IPS-NIHi7 (cell line): ENCODE measurements around the gene RSL24D1.
"Not testable (repeated sequence)": the region's sequence is repeated elsewhere in the genome, so short reads cannot be mapped to it uniquely, and the experiment has no call there.

Source experiments
- DNase-seq: peaks from one replicate; pipeline ENCODE4 v3.0.0; 2012; ENCODE audit warnings: mixed read lengths; ENCODE audit errors: extremely low spot score

Gene RSL24D1

GRCh38 chr15:55204464-55204863, 7.7 kb upstream of the RSL24D1 start:
- no peak for DNase-seq

GRCh38 chr15:55202206-55202605, 5.5 kb upstream of the RSL24D1 start:
- DNase-seq = no peak

- DNase-seq = no peak
Observed at GRCh38 chr15:55198706-55199105, 2.0 kb upstream of the RSL24D1 start.

DNA sequence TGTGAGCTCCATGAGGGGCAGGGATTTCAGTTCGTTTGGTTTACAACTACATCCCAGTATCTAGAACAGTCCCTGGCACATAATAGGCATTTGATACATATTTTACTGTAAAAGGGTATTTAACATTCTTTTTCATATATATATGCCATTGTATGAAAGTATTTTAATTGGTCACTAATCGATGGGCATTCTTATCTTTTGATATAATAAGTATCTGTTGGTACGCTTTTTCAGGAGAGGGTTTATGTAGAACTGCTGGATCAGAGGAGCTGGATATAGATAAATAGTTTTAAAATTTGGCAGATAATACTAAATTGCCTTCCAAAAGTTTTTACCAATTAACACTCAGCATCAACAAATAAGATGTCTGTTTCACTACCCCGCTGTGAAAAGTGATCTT, 978 bp upstream of the RSL24D1 start:
- DNase-seq = no peak

- DNase-seq = no peak
Observed at GRCh38 chr15:55197362-55197705, 593 bp upstream of the RSL24D1 start.

DNA sequence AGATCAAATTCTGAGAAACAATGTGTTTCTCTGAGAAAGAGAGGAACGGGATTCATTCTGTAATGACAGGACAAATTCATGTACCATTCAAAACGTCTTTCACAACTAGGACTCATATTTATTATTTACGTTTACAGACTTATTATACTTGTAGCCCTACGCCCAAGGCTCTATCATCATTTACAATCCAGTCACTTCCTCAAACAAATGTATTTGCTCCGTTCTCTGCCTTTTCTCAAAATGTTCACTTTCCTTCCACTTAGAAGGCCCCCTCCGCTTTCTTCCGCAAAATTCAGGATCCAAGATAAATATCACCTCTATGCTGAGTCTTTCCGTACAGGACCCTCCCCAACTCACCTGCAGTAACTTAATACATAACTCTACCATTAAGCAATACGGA, 745 bp downstream of the RSL24D1 start:
- no peak for DNase-seq

DNA sequence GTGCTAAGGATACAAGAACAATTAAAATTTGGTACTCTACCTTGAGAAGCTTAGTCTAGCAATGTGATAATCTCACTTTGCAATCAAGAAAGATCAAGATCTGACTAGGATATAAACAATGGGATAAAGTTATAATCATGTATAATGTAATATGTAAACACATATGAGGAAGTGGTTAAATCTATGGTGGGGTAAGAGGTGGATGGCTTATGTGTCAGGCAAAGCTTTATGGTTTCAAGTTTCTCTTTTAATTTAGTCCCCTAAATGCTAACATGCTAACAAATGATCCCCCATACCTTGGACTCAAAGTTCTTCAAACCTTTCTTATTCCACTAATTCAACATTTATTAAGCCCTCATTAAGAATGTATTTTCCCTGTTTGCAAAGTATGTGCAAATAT, 2.5 kb downstream of the RSL24D1 start:
- no peak for DNase-seq

DNA sequence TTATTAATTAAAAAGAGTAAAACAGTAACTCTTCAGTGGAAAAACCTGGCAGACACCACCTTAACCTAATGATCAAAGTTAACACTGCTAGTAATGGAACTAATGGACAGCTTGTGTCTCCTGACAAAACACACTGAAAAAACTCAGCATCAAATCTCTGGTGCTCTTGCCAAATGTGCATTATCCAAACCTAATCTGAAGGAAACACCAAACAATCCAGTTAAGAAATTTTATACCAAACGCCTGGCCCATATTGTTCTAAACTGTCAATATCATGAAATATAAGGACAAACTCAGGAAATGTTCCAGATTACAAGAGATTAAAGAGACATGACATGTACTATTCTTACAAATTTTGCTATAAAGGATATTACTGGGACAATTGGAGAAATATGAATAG, 10.4 kb downstream of the RSL24D1 start:
- no peak for DNase-seq

DNA sequence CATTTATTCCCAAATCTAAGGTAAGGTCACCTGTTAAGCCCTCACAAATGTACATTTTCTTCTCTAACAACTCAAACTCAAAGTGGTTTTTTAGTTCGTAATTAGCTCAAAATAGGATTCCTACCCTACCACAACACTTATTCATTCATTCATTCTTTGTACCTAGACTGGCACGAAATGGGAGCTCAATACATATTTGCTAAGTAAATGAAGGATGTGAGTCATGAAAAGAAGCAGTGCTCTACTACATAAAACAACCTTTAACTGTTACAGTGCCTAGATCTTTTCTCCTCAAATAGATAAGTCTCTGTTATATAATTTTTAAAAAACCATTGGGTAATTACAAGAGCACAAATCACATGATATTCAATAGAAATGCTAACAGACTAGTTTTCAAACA, 13.1 kb downstream of the RSL24D1 start:
- no peak for DNase-seq

DNA sequence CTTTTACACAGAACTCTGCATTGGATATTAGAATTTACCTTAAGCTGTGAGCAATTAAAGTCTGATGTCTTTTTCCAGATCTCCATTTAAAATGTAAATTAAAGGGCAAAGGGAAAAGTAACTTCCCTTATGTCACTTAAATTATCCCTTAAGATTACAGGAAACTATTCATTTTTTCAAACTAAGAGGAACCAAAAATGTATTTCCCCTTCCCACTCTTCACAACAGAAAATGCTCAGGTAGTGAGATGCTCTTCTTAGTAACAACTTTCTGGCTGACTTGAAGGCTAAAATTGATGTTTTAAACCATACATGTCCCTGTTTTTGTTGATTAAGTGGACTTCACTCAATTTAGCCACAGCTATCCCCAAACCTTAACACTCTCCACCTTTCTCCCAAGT, 17.6 kb downstream of the RSL24D1 start:
- DNase-seq = no peak

GRCh38 chr15:55170361-55170760, 26.4 kb downstream of the RSL24D1 start:
- no peak for DNase-seq

GRCh38 chr15:55168350-55168974, 28.3 kb downstream of the RSL24D1 start:
- peak; percentile 91 for DNase-seq

DNA sequence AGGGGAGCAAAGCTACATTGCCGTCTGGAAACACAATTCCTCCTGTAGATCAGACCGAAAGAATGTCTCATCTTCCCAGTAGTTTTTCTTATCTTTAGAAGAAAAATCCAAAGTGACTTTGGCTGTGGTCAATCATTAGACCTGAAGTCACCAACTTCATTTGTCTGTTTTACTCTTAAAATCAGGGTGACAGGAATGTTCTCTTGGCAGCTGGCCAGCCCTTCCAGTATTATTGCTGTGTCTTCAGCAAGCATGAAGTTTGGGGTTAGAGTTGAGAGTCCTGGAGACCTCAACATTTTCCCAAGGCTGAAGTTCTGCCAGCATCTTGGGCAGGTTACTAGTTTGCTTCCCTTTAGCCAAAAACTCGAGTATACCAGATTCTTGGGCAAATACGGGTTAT, 32.5 kb downstream of the RSL24D1 start:
- no peak for DNase-seq

GRCh38 chr15:55151631-55152030, 45.1 kb downstream of the RSL24D1 start:
- no peak for DNase-seq

DNA sequence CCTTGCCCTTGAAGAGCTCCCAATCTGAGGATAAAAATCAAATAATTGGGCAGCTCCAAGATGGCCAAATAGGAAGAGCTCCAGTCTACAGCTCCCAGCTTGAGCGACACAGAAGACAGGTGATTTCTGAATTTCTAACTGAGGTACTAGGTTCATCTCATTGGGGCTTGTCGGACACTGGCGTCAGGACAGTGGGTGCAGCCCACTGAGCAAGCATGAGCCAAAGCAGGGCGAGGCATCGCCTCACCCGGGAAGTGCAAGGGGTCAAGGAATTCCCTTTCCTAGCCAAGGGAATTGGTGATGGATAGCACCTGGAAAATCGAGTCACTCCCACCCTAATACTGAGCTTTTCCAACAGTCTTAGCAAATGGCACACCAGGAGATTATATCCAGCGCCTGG, 53.6 kb downstream of the RSL24D1 start:
- not testable (repeated sequence) for DNase-seq

DNA sequence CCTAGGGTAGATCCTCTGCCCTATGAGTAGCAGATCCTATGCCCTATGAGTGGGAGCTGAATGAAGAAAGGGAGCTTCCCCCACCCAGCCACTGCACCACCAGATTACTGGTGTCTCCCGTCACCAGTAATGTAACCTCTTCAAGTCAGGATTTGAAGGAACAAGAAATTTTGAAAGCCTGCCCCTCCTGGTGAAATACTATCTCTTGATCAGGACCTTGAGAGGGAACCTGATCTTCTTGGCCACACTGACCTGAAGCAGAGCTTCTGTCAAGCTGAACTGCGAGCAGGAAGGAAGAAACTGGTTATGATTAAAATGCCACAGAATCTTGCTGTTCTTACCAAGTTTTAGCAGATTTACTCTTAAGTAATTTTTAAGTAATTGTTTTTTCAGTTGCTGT, 62.8 kb downstream of the RSL24D1 start:
- no peak for DNase-seq

DNA sequence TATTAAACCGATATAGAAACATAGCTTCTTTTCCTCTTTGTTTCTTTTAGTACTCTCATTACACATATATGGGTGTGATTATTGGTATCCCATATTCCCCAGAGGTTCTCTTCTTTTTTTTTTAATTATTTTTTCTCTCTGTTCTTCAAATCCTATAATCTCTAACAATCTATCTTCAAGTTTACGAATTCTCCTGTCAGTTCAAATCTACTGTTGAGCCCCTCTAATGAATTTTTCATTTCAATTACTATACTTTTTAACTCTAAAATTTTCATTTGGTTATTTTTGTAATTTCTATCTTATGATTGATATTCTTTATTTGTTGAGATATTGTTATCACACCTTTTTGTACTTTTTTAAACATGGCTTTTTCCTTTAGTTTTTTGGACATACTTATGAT, 64.1 kb downstream of the RSL24D1 start:
- DNase-seq = no peak
